Chondrocyte (in vitro differentiated cells): ENCODE measurements around the gene WFDC12. TPM values are rescaled to one million over a fixed set of nuclear protein-coding genes. Genes with fewer than 3 reads are reported as not detected.

Source experiments
- DNase-seq: peaks from one replicate; pipeline ENCODE4 v3.0.0; 2021; ENCODE audit warnings: mixed read lengths, low spot score
- H3K27ac Mint-ChIP-seq: one replicate; pipeline ENCODE4 v1.8.0; 2021; ENCODE audit warnings: mild to moderate bottlenecking, moderate library complexity, mixed read lengths; ENCODE audit not compliant: unreplicated experiment
- H3K27me3 Mint-ChIP-seq: 2 replicates; pipeline ENCODE4 v1.8.0; 2021; ENCODE audit warnings: low read depth, mixed read lengths
- H3K36me3 Mint-ChIP-seq: 2 replicates; pipeline ENCODE4 v1.8.0; 2021; ENCODE audit warnings: low read depth, mixed read lengths
- H3K4me1 Mint-ChIP-seq: 2 replicates; pipeline ENCODE4 v1.8.0; 2021; ENCODE audit warnings: low read depth, mild to moderate bottlenecking, mixed read lengths
- H3K4me3 Mint-ChIP-seq: one replicate; pipeline ENCODE4 v1.8.0; 2021; ENCODE audit warnings: mild to moderate bottlenecking, moderate library complexity, mixed read lengths; ENCODE audit not compliant: unreplicated experiment
- H3K9me3 Mint-ChIP-seq: 2 replicates; pipeline ENCODE4 v1.8.0; 2021; ENCODE audit warnings: low read depth, mixed read lengths
- total RNA-seq: library from RNA; stranded (reverse); gene quantifications from 3 replicates; pipeline ENCODE4 v1.2.1, GENCODE V29; 2021
- TF ChIP-seq, protein P1 (sequence below): fragments of 200-600 bp; sonication (generic); IDR thresholded peaks from 2 replicates; pipeline ENCODE4 v1.5.0; 2021; ENCODE audit warnings: antibody characterized with exemption, mild to moderate bottlenecking, moderate library complexity

Gene WFDC12
- total RNA-seq, 1 donor from 2014 or later: not detected

DNA sequence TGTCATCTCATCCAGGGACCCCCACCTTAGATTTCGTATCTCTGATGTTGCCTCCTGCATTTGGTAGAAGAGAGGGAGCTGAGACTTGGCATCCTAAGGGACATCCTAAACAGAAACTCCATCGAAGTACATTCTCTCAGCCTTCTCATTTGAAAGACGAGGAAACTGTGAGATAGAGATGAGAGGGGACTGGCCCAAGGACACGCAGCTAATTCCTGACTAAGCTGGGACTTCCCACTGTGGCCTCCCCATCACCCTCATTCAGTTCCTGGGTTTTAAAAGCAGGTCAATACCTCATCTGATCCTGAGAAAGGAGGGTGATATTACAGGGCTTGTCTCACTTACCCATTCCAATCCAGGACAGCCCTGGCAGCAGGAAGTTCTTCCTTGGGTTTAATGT is 8.4 kb downstream of the WFDC12 start:
- TF ChIP-seq, protein P1, sequence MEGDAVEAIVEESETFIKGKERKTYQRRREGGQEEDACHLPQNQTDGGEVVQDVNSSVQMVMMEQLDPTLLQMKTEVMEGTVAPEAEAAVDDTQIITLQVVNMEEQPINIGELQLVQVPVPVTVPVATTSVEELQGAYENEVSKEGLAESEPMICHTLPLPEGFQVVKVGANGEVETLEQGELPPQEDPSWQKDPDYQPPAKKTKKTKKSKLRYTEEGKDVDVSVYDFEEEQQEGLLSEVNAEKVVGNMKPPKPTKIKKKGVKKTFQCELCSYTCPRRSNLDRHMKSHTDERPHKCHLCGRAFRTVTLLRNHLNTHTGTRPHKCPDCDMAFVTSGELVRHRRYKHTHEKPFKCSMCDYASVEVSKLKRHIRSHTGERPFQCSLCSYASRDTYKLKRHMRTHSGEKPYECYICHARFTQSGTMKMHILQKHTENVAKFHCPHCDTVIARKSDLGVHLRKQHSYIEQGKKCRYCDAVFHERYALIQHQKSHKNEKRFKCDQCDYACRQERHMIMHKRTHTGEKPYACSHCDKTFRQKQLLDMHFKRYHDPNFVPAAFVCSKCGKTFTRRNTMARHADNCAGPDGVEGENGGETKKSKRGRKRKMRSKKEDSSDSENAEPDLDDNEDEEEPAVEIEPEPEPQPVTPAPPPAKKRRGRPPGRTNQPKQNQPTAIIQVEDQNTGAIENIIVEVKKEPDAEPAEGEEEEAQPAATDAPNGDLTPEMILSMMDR: no peak
- no peak overlapping the region for H3K27ac Mint-ChIP-seq
- H3K36me3 Mint-ChIP-seq: no peaks in the 10 kb centered on the region
- no peaks in the 10 kb centered on the region for H3K4me1 Mint-ChIP-seq
- H3K4me3 Mint-ChIP-seq: no peak overlapping the region
- peaks cover 6% of the 10 kb centered on the region for H3K9me3 Mint-ChIP-seq
- no peak for DNase-seq
- H3K27me3 Mint-ChIP-seq: peaks cover 27% of the 10 kb centered on the region

DNA sequence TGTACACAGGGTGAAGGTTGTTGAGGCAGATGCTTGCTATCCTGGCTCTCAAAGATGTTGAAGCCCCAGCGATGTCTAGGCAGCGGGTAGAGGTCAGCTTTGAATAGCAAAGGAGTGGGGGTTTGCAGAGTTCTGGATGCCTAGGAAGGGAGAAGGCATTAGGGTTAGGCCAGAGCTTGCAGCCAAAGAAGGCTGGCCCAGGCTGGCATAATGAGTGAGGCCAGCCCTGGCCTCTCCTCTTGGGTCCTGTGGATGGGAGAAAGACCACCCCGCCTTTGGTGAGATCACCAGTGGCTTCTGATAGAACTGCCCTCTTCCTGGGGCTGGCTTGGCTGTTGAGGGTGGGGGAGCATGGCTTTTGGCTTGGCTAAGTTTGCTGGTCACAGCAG is 8.9 kb downstream of the WFDC12 start:
- H3K4me1 Mint-ChIP-seq: no peaks in the 10 kb centered on the region
- no peak overlapping the region for H3K27ac Mint-ChIP-seq
- no peak for DNase-seq
- H3K27me3 Mint-ChIP-seq: peaks cover 25% of the 10 kb centered on the region
- TF ChIP-seq, protein P1: no peak
- H3K9me3 Mint-ChIP-seq: peaks cover 3% of the 10 kb centered on the region
- no peak overlapping the region for H3K4me3 Mint-ChIP-seq
- H3K36me3 Mint-ChIP-seq: no peaks in the 10 kb centered on the region

- H3K9me3 Mint-ChIP-seq: no peaks in the 10 kb centered on the region
- no peaks in the 10 kb centered on the region for H3K4me1 Mint-ChIP-seq
- H3K27ac Mint-ChIP-seq: no peak within 1 kb of the TSS
- no peak for DNase-seq
- H3K4me3 Mint-ChIP-seq: no peak within 1 kb of the TSS
- peaks cover 21% of the 10 kb centered on the region for H3K27me3 Mint-ChIP-seq
- TF ChIP-seq, protein P1: no peak
- H3K36me3 Mint-ChIP-seq: no peaks in the 10 kb centered on the region
Measured at GRCh38 chr20:45114465-45115385, 9.5 kb downstream of the WFDC12 start, which contains the start of gene WFDC5. Gene WFDC5, minus strand, starts transcription at chr20:45115174. Its CDS starts 91 bp downstream, at chr20:45115083.

- Mint-ChIP-seq H3K27me3 (peaks cover 23% of the 10 kb centered on the region), H3K36me3 (no peaks in the 10 kb centered on the region), H3K9me3 (no peaks in the 10 kb centered on the region), H3K27ac (no peak overlapping the region), H3K4me3 (no peak overlapping the region), H3K4me1 (no peaks in the 10 kb centered on the region)
- DNase-seq: no peak
- TF ChIP-seq, protein P1: no peak
Measured at GRCh38 chr20:45113865-45114264, 10.4 kb downstream of the WFDC12 start.

DNA sequence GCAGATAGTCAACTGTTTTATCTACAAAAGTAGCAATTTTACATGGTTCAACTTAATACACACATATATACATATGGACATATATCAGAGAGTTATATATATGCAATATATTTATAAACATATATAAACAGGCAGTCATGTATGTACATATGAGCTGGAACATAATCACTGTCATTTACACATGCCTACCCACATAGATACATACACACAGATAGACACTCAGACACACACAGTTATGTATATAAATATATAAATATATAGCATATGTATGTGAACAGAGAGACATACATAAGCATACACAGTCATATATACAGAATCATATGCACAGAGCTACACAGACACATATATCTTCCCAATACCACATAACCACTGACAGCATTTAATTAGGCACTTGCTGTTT is 11.5 kb downstream of the WFDC12 start:
- no peaks in the 10 kb centered on the region for H3K4me1 Mint-ChIP-seq
- no peaks in the 10 kb centered on the region for H3K9me3 Mint-ChIP-seq
- peaks cover 22% of the 10 kb centered on the region for H3K27me3 Mint-ChIP-seq
- H3K36me3 Mint-ChIP-seq: no peaks in the 10 kb centered on the region
- DNase-seq: no peak
- no peak overlapping the region for H3K4me3 Mint-ChIP-seq
- H3K27ac Mint-ChIP-seq: no peak overlapping the region
- TF ChIP-seq, protein P1: no peak
